HG03064 (cell line): ENCODE data around the gene GLYR1.
A peak's percentile ranks its signal among the peaks of the same experiment; 100 is the strongest.
"Not testable (repeated sequence)": the region's sequence is repeated elsewhere in the genome, so short reads cannot be mapped to it uniquely, and the experiment has no call there.

Source experiments
- ATAC-seq: cut with Tn5 transposase; IDR thresholded peaks from one replicate; pipeline ENCODE4 v1.9.1; 2021; ENCODE audit warnings: low read depth; ENCODE audit not compliant: unreplicated experiment

The GLYR1 gene

DNA sequence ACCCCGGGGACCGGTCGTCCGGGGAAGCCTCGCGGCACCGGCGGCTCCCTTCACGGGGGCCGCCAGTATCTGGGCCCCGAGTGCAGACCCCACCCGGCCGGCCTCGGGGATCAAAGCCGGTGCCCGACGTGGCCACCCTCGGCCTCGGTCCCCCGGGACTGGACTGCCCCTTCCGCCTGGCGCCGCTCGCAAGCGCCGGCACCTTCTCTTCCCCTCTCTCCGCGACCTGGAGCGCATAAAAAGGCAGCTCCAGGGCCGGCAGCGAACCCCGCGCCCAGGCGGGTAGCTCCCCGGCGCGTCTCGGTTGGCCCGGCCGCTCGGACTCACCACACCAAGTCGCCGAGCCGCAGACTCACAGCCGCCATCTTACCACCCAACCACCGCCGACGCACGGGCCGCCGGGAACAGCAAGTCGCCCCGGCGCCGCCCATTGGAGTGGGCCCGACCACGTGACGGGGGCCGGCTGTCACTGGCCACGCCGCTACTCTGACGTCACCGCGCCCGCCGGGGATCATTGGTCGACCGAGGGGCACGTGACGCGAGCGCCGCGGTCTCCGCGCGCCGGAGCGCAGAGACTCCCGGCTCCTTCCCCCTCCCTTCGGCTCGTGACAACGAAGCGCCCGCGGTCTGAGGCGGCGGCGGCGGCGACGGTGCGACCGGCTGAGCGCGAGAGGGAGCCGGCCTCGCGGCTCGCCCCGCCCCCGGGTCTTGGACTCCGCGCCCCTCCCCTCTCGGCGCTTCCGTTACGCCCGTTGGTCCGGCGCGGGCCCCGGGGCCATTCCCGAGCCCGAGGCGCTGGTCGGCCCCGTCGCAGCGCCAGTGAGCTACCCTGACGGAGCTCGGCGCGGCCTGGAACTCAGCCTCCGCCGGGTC is at the start of gene GLYR1, which contains the start of gene UBN1:
Gene GLYR1 (minus strand): TSS at position 388 of the 873 bp plus-strand sequence. CDS start 23 bp downstream, at position 365.
Gene UBN1 (plus strand): TSS at position 581 of the 873 bp plus-strand sequence. CDS start 5,437 bp downstream, outside the sequence.
- peak; percentile 79 for ATAC-seq

DNA sequence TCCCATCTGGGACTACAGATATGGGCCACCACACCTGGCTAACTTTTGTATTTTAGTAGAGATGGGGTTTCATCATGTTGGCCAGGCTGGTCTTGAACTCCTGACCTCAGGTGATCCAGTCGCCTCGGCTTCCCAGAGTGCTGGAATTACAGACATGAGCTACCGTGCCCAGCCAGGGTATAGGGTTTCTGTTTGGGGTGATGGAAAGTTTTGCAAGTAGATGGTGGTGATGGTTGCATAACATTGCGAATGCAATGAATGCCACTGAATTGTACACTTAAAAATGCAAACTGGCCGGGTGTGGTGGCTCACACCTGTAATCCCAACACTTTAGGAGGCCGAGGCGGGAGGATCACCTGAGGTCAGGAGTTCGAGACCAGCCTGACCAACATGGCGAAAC is 49.7 kb upstream of the GLYR1 start:
- not testable (repeated sequence) for ATAC-seq

- ATAC-seq = no peak
These were observed 48.3 kb upstream of the GLYR1 start for GRCh38 chr16:4895366-4895765.

DNA sequence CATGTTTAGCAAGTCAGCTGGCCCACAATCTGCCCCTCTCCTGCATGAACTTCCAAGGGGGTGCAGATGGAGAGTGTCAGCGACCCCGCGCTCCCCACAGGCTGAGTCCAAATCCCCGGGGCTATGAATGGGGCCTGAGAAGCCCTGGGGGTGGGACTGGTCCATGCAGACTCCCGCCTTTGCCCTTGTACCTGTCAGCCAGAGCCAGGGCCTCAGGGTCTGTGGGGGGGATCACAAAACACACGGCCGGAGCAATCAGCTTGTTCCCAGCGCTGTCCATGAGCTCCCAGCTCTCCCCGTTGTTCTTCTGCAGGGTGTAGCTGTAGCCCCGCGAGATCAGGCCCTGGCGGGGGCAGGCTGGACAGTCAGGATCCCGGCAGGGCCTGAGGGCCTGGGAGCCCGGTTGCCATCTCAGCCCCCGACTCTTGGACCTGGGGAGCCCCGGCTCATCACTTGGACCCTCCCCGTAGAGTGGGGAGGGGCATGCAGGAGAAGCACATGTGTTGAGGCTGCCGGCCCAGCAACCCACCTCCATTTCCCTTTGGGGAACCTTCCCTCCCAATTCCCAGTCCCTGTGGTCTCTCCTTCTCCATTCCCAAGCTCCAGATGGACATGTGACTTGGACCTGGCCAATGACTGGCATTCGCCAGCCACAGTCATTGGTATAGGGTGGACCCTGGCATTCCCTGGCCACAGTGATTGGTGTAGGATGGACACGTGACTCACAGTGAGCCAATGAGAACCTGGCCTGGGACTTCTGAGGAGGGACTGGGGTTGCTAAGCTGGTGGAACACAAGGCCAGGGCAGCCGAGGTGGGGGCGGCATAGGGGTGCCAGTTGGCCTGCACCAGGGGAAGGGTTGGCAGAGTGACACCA is 47.4 kb upstream of the GLYR1 start:
- no peak for ATAC-seq

- no peak for ATAC-seq
These were observed 46.2 kb upstream of the GLYR1 start for GRCh38 chr16:4893103-4893862.

- ATAC-seq = no peak
These were observed 45.4 kb upstream of the GLYR1 start for GRCh38 chr16:4892361-4893102.

GRCh38 chr16:4891886-4892216 is 44.8 kb upstream of the GLYR1 start:
- no peak for ATAC-seq

- ATAC-seq = no peak
These were observed 44.2 kb upstream of the GLYR1 start for GRCh38 chr16:4891097-4891885.

DNA sequence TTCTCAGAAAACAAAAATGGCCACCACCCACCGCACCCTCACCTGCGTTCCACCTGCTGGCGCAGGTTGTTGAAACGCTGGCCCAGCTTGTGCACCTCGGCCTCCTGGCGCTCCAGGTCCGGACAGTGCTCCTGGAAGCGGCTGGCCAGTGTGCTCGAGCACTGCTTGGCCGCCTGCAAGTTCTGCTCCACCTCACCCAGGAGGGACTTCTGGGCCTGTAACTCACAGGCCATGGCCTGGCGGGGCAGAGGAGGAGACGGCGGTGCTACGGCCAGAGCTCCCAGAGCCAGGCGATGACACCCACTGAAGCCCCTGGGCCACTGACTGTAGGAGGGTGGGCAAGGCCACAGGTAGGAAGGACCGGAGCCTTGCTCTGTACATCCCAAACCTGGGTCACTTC is 43.6 kb upstream of the GLYR1 start:
- no peak for ATAC-seq

DNA sequence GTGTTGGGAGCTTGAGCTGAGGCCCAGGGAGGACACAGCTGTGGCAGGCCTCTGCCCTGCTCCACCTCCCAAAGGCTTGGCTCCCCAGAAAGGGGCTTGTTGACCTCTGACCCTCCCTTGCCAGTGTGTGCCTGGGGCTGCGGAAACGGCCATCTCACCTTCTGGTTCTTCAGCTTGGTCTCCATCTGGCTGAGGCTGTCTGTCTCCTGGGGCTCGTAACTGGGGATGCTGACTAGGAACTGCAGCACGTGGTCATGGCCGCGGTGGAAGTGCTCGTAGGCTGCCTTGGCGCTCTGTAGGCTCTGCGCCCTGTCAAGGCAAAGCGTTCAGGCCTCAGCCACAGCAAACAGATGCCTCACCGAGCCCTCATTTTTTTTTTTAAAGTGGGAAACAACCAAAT is 42.9 kb upstream of the GLYR1 start:
- ATAC-seq = no peak

- no peak for ATAC-seq
These were observed 41.5 kb upstream of the GLYR1 start for GRCh38 chr16:4888428-4889135.

DNA sequence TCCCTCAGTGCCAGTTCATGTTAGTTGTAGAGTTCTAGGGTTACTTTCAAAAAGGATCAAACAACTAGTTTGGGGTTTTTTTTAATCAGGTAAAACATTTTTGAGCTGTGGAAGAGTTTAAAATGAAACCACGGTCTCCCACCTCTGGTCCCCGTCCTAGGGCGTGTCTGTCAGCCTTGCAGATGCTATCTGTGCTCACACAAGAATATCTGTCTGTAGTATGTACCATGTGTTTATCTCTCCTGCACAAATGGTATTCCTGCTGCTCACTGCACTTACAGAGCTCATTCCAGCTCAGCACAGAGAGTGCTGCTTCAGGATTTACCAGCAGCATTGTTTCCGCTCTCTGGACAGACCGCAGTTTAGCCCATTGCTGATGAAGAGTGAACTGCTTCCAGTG is 39.1 kb upstream of the GLYR1 start:
- no peak for ATAC-seq

DNA sequence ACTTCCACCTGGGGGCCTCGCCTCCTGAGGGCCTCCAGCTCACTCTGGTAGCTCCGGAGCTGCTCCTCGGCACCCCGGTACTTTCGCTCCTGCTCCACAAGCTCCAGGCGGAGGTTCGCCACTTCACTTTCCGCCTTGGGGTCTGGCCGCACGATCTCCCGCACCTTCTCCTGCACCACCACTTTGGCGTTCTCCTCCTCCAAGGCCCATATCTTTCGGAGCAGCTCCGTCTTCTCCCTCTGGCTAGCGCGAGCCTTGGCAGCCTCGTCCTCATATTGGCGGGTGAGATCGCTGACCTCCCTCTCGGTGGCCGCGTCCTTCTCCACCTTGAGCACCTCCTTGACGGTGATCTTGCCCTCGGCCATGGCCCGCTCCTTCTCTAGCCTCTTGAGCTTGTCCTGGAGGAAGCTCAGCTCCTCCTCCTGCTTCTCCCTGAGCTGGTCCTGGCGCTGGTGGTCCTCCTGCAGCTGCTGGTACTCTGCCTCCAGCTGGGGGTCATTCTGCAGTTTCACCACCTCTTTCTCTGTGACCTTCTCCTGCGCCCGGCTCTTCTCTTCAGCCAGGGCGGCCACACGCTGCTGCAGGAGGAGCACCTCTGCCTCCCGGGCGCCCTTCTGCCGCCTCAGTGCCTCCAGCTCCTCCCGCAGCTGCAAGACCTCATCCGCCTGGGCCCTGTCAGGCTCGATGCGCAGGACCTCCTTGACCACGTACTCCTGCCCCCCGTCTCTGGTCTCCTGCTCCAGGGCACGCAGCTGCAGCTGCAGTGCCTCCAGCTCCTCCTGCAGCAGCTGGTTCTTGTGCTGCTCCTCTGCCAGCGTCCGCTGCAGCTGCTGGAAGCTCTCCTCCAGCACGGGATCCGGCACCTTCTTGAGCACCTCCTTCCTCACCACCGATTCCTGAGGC is 38.1 kb upstream of the GLYR1 start:
- ATAC-seq = no peak

GRCh38 chr16:4884209-4884608 is 37.1 kb upstream of the GLYR1 start:
- ATAC-seq = no peak

- no peak for ATAC-seq
These were observed 36.4 kb upstream of the GLYR1 start for GRCh38 chr16:4883501-4883900.

DNA sequence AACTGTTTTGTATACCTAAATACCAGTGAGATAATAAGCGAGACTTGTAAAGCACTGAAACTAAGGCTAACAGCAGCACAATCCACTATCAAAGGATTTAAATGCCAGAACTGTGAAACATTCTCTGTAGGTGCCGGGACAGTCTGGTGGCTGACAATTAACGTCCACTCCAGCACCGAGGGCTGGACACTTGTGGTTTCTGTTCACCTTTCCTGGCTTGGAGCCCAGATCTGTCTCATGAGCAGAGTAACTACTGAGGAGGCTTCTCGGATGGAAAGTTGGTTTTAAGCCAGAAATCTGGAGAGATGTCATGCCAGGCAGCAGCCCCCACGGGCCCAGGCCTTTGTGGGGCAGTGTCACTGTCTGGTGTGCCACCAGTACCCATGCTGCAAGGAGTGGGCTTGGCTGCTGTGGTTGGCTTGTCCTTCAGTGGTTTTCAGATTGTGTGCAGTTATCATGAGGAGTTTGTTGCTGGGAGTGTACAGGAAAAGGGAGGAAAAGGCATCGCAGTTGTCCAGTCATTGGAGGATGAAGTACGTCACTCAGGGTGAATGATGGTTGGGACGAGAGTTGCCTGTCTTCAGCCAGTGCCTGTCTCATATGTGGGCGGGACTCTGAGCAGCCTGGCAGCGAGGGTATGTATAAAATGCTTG is 35.7 kb upstream of the GLYR1 start:
- ATAC-seq = no peak

- ATAC-seq = no peak
These were observed 35.0 kb upstream of the GLYR1 start for GRCh38 chr16:4882000-4882632.
